Activated CD4-positive, alpha-beta T cell treated with anti-CD3 and anti-CD28 coated beads, Interleukin-2, amount 10 ng/mL, durations not matched to agents 7 days and 5 days (primary cell): Measurements from ENCODE around the gene RIC8B. TPM values are rescaled to one million over a fixed set of nuclear protein-coding genes. Genes with fewer than 3 reads are reported as not detected.

ENCODE experiments used
- CTCF ChIA-PET: fragments of 350-600 bp; sonication (Branson Sonifier 250); formaldehyde crosslinking; loops from one replicate; lab custom pipeline; 2021; ENCODE audit warnings: antibody characterized with exemption; lab: Charles Lee
- POLR2A ChIA-PET: fragments of 350-600 bp; sonication (Branson Sonifier 250); formaldehyde crosslinking; loops from one replicate; lab custom pipeline; 2021; ENCODE audit warnings: antibody characterized with exemption; lab: Charles Lee
- DNase-seq: peaks from one replicate; pipeline ENCODE4 v3.0.0-alpha.2; 2020
- H3K27ac Mint-ChIP-seq: one replicate; pipeline ENCODE4 v1.8.0; 2021; ENCODE audit warnings: mild to moderate bottlenecking, moderate library complexity, mixed read lengths
- H3K27me3 Mint-ChIP-seq: one replicate; pipeline ENCODE4 v1.8.0; 2021; ENCODE audit warnings: mixed read lengths
- H3K36me3 Mint-ChIP-seq: one replicate; pipeline ENCODE4 v1.8.0; 2021; ENCODE audit warnings: low read depth, mixed read lengths
- H3K4me1 Mint-ChIP-seq: one replicate; pipeline ENCODE4 v1.8.0; 2021; ENCODE audit warnings: mixed read lengths
- H3K4me3 Mint-ChIP-seq: one replicate; pipeline ENCODE4 v1.8.0; 2021; ENCODE audit warnings: mild to moderate bottlenecking, moderate library complexity, mixed read lengths
- H3K9me3 Mint-ChIP-seq: one replicate; pipeline ENCODE4 v1.8.0; 2021; ENCODE audit warnings: mixed read lengths
- total RNA-seq, 2 experiments: library from RNA; stranded (reverse); gene quantifications; one replicate each; pipeline ENCODE4 v1.2.3, GENCODE V29; 2021

RIC8B gene
- total RNA-seq, 2 experiments from 2014 or later: 13.6 to 14.0 TPM

DNA sequence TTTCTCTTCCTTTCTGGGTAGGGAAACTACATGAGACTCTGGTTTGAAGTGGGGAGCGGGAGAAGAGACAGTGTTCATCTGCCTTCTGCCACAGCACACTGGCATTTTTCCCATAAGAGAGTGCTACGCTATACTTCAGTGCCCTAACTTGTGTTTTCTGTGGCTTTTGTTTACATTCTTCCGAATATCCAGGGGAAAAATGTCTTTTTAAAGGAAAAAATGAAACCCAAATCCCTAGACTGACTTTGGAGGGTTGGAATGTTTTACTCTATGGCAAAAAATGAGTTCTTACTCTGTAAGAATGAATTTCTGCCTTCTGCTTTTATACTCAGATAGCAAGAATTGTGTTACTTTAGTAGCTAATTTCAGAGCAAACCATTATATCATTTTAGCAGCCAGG lies 93.2 kb downstream of the RIC8B start:
- Mint-ChIP-seq H3K36me3 (peaks cover 14% of the 10 kb centered on the region), H3K9me3 (no peaks in the 10 kb centered on the region), H3K4me1 (no peaks in the 10 kb centered on the region), H3K27me3 (no peaks in the 10 kb centered on the region), H3K27ac (no peak overlapping the region), H3K4me3 (no peak overlapping the region)
- POLR2A ChIA-PET: no interaction called here
- CTCF ChIA-PET: interaction anchor here (0.7 kb wide), 1 partner anchor 16 kb away, joined by 3 read pairs; no protein-coding TSS in a partner anchor
- no peak for DNase-seq

GRCh38 chr12:106868982-106869700 lies 94.7 kb downstream of the RIC8B start:
- CTCF ChIA-PET: interaction anchor here (1.0 kb wide), 1 partner anchor 100 kb away, joined by 3 read pairs; no protein-coding TSS in a partner anchor
- H3K4me1 Mint-ChIP-seq: no peaks in the 10 kb centered on the region
- H3K4me3 Mint-ChIP-seq: no peak overlapping the region
- no peak for DNase-seq
- POLR2A ChIA-PET: no interaction called here
- H3K27me3 Mint-ChIP-seq: no peaks in the 10 kb centered on the region
- no peaks in the 10 kb centered on the region for H3K9me3 Mint-ChIP-seq
- H3K36me3 Mint-ChIP-seq: peaks cover 21% of the 10 kb centered on the region
- no peak overlapping the region for H3K27ac Mint-ChIP-seq

- CTCF ChIA-PET: no interaction called here
- Mint-ChIP-seq H3K27me3 (no peaks in the 10 kb centered on the region), H3K4me1 (no peaks in the 10 kb centered on the region), H3K27ac (no peak overlapping the region), H3K4me3 (no peak overlapping the region), H3K36me3 (peaks cover 19% of the 10 kb centered on the region), H3K9me3 (no peaks in the 10 kb centered on the region)
- POLR2A ChIA-PET: no interaction called here
- no peak for DNase-seq
These were observed 95.6 kb downstream of the RIC8B start for GRCh38 chr12:106870116-106870515.

GRCh38 chr12:106871477-106871876 lies 97.0 kb downstream of the RIC8B start:
- no peak for DNase-seq
- H3K36me3 Mint-ChIP-seq: peaks cover 19% of the 10 kb centered on the region
- H3K4me1 Mint-ChIP-seq: no peaks in the 10 kb centered on the region
- ChIA-PET CTCF (no interaction called here), POLR2A (no interaction called here)
- H3K9me3 Mint-ChIP-seq: no peaks in the 10 kb centered on the region
- no peak overlapping the region for H3K4me3 Mint-ChIP-seq
- H3K27ac Mint-ChIP-seq: no peak overlapping the region
- H3K27me3 Mint-ChIP-seq: no peaks in the 10 kb centered on the region

- POLR2A ChIA-PET: interaction anchor here (0.9 kb wide), 1 partner anchor 76 kb away, joined by 3 read pairs; no protein-coding TSS in a partner anchor
- H3K27ac Mint-ChIP-seq: no peak overlapping the region
- CTCF ChIA-PET: interaction anchor here (0.6 to 1.5 kb wide), 4 partner anchors 14 to 36 kb away, joined by 3 to 5 read pairs (median 4); no protein-coding TSS in a partner anchor
- no peak for DNase-seq
- H3K4me1 Mint-ChIP-seq: no peaks in the 10 kb centered on the region
- no peaks in the 10 kb centered on the region for H3K27me3 Mint-ChIP-seq
- no peaks in the 10 kb centered on the region for H3K9me3 Mint-ChIP-seq
- H3K4me3 Mint-ChIP-seq: no peak overlapping the region
- peaks cover 15% of the 10 kb centered on the region for H3K36me3 Mint-ChIP-seq
These were observed 99.5 kb downstream of the RIC8B start for GRCh38 chr12:106873983-106874382.

DNA sequence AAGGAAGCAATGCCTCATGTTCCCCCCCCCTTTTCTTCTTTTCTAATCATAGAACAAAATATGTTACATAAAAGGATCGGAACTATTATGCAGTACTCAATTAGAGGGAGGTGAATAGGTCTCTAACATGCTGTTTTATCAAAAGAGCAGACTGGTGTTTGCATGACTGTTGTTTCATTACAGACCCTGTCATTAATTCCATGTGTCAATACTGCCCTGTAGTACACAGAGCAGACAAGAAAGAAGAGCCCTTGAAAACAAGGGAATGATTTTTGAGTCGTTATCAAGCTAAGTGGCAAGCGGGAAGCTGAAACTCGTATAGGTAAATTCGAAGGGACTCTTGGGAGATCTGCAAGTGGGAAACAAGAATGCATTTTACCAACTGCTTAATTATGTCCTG lies 104.3 kb downstream of the RIC8B start:
- Mint-ChIP-seq H3K9me3 (no peaks in the 10 kb centered on the region), H3K4me3 (no peak overlapping the region), H3K27me3 (no peaks in the 10 kb centered on the region), H3K4me1 (no peaks in the 10 kb centered on the region), H3K27ac (no peak overlapping the region), H3K36me3 (peaks cover 13% of the 10 kb centered on the region)
- ChIA-PET POLR2A (no interaction called here), CTCF (no interaction called here)
- DNase-seq: no peak

DNA sequence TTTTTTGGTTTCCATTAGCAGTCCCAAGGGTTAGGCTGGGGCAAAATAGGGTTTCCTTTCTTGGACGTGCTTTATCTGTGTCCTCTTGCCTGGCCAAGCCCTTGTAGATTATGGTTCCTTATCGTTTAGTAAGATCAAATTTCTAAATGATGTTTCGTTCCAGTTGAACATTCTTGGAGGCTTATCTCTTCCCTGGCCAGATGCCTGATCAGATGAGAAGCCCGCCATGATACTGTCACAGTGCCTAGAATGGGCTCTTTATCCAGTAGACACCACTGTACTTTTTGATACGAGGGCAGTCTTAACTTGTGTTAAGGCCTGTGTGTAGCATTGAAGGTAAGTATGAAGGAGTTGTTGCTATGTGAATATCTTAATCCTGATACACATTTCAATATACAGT lies 105.1 kb downstream of the RIC8B start:
- H3K27ac Mint-ChIP-seq: no peak overlapping the region
- no peaks in the 10 kb centered on the region for H3K27me3 Mint-ChIP-seq
- peaks cover 14% of the 10 kb centered on the region for H3K36me3 Mint-ChIP-seq
- no peak for DNase-seq
- H3K9me3 Mint-ChIP-seq: no peaks in the 10 kb centered on the region
- POLR2A ChIA-PET: no interaction called here
- no peak overlapping the region for H3K4me3 Mint-ChIP-seq
- H3K4me1 Mint-ChIP-seq: no peaks in the 10 kb centered on the region
- CTCF ChIA-PET: interaction anchor here (0.8 kb wide), 1 partner anchor 24 kb away, joined by 4 read pairs; no protein-coding TSS in a partner anchor

- H3K27ac Mint-ChIP-seq: no peak overlapping the region
- H3K27me3 Mint-ChIP-seq: no peaks in the 10 kb centered on the region
- ChIA-PET POLR2A (no interaction called here), CTCF (no interaction called here)
- DNase-seq: no peak
- no peaks in the 10 kb centered on the region for H3K9me3 Mint-ChIP-seq
- no peaks in the 10 kb centered on the region for H3K4me1 Mint-ChIP-seq
- H3K36me3 Mint-ChIP-seq: peaks cover 19% of the 10 kb centered on the region
- no peak overlapping the region for H3K4me3 Mint-ChIP-seq
These were observed 108.9 kb downstream of the RIC8B start for GRCh38 chr12:106883426-106883825.

DNA sequence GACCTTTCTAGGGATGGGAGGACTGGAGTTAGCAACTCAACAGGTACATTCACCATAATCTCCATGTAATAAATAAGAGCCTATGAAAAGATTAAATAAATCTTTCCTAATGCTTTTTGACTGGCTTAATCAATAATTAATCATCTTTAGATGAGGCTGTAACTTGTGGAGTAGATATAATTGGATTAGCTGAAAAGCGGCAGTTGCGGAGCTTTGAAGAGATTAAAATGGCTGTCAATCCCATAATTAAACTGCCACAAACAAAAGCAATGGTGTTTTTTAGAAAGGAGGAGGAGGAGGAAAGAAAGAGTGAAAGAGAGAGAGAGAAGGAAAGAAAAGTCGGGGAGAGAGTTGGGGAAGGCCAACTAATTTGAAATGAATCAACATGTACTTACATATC lies 110.5 kb downstream of the RIC8B start:
- Mint-ChIP-seq H3K27ac (no peak overlapping the region), H3K4me1 (no peaks in the 10 kb centered on the region), H3K36me3 (peaks cover 16% of the 10 kb centered on the region), H3K9me3 (no peaks in the 10 kb centered on the region), H3K4me3 (no peak overlapping the region), H3K27me3 (no peaks in the 10 kb centered on the region)
- POLR2A ChIA-PET: no interaction called here
- CTCF ChIA-PET: interaction anchor here (0.6 kb wide), 1 partner anchor 1522 kb away, joined by 3 read pairs; no protein-coding TSS in a partner anchor
- no peak for DNase-seq

DNA sequence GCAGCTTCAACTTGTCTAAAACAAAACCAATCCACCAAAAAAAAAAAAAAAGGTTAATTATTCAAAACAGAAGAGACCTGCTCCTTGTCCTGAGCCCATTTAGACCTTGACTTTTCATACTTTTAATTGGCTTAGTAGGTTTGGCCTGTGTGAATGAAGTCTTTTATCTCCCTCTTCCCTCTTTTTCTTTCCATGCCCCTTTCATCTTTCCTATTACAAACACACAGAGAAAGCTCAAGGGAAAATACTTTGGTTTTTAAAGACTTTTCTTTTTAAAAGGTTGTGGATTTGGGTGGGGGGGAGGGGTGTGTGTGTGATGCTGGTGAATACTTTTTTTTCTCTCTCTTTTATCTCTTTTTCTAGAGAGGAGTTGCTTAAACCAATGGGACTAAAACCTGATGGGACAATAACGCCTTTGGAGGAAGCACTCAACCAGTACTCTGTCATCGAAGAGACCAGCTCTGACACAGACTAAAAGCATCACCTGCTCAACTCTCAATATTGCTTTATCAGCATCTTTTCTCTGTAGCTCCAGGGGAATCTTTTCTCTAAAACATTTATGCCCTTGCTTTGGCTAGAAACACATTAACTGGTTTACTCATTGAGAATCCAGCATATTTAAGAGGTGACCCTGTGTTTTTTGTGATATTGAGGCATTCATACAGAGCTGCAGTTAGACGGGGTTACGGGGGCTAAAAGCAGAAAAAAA lies 111.2 kb downstream of the RIC8B start:
- no peaks in the 10 kb centered on the region for H3K27me3 Mint-ChIP-seq
- no peaks in the 10 kb centered on the region for H3K9me3 Mint-ChIP-seq
- POLR2A ChIA-PET: no interaction called here
- peaks cover 16% of the 10 kb centered on the region for H3K36me3 Mint-ChIP-seq
- no peak for DNase-seq
- no peak overlapping the region for H3K27ac Mint-ChIP-seq
- no peak overlapping the region for H3K4me3 Mint-ChIP-seq
- no peaks in the 10 kb centered on the region for H3K4me1 Mint-ChIP-seq
- CTCF ChIA-PET: interaction anchor here (0.6 kb wide), 1 partner anchor 145 kb away, joined by 3 read pairs; no protein-coding TSS in a partner anchor

GRCh38 chr12:106886932-106887331 lies 112.5 kb downstream of the RIC8B start:
- CTCF ChIA-PET: interaction anchor here (1.3 to 1.5 kb wide), 2 partner anchors 11 to 12 kb away, joined by 3 to 6 read pairs; no protein-coding TSS in a partner anchor
- POLR2A ChIA-PET: interaction anchor here (0.7 kb wide), 1 partner anchor 384 kb away, joined by 4 read pairs; no protein-coding TSS in a partner anchor
- no peak for DNase-seq
- Mint-ChIP-seq H3K27me3 (no peaks in the 10 kb centered on the region), H3K9me3 (no peaks in the 10 kb centered on the region), H3K4me1 (no peaks in the 10 kb centered on the region), H3K27ac (no peak overlapping the region), H3K36me3 (peaks cover 13% of the 10 kb centered on the region), H3K4me3 (no peak overlapping the region)

DNA sequence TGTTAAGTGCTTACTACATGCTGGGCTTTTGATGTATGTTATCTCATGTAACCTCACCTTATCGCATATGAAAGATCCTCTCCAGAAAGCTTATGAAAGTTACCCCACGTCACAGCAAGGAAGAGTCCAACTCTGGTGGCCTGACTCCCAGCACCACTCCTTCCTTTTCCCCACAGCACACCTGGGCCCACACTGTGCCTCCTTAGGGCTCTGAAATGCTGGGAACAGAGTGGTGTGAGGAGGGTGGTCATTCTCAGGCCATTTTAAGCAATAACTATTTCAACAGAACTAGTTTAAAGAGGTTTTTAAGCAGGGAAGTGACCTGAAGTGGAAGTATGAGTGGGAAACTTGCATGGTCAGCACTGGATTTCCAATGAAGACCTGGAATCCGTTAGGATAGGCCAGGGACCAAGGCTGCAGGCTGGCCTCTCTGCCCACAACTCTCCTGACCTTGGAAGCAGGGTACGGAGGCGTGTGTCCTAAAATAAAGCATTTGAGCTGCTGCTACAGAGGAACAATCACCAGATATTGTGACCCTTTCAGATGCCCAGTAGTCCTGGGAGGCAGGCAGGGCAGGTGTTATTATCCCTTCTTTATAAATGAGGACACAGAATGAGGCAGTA lies 114.0 kb downstream of the RIC8B start:
- Mint-ChIP-seq H3K4me3 (no peak overlapping the region), H3K27ac (no peak overlapping the region), H3K27me3 (no peaks in the 10 kb centered on the region), H3K4me1 (no peaks in the 10 kb centered on the region), H3K9me3 (no peaks in the 10 kb centered on the region), H3K36me3 (peaks cover 8% of the 10 kb centered on the region)
- POLR2A ChIA-PET: no interaction called here
- DNase-seq: no peak
- CTCF ChIA-PET: interaction anchor here (1.3 to 1.5 kb wide), 2 partner anchors 9 to 14 kb away, joined by 3 to 6 read pairs; no protein-coding TSS in a partner anchor
